B cell (primary cell): ENCODE measurements around the gene IL3RA. TPM values are rescaled to one million over a fixed set of nuclear protein-coding genes. Genes with fewer than 3 reads are reported as not detected.

Experiments used
- ATAC-seq: fragments of 200-7000 bp; cut with Tn5 transposase; one replicate; pipeline ENCODE4 v1.10.0; 2021; ENCODE audit warnings: low read depth, mild to moderate bottlenecking, moderate number of reproducible peaks, moderate library complexity
- CTCF ChIA-PET: fragments of 350-600 bp; sonication (Branson Sonifier 250); formaldehyde crosslinking; loops from one replicate; lab custom pipeline; 2021; ENCODE audit warnings: antibody characterized with exemption, inconsistent platforms; lab: Charles Lee
- POLR2A ChIA-PET: fragments of 350-600 bp; sonication (Branson Sonifier 250); formaldehyde crosslinking; loops from one replicate; lab custom pipeline; 2021; ENCODE audit warnings: antibody characterized with exemption; lab: Charles Lee
- DNase-seq: peaks from one replicate; pipeline ENCODE4 v3.0.0; 2013
- H2AFZ ChIP-seq: 2 replicates; pipeline ENCODE4 v1.6.1; 2012; ENCODE audit warnings: mild to moderate bottlenecking, low read depth, low read length; ENCODE audit not compliant: insufficient read depth, poor library complexity, severe bottlenecking
- H3K27ac ChIP-seq, 2 donors: 1 replicate in 1 of 2; 2 replicates in 1 of 2; pipeline ENCODE4 v1.5.1; 2012 to 2013; ENCODE audit warnings: low read length in 2 of 2, mild to moderate bottlenecking in 2 of 2, moderate library complexity in 1 of 2
- H3K27me3 ChIP-seq, 4 experiments: fragments of 200-600 bp in 1 of 4; sonication (generic) in 1 of 4; replicated peaks in 1 of 4; 1 replicate in 2 of 4; 2 replicates in 2 of 4; pipeline versions ENCODE4 v1.6.1 to v1.7.0; 2013 to 2016; ENCODE audit warnings: low read length in 3 of 4, mild to moderate bottlenecking in 2 of 4, mixed read lengths in 1 of 4, moderate library complexity in 1 of 4; ENCODE audit not compliant: insufficient read depth in 4 of 4, control insufficient read depth in 3 of 4; ENCODE audit errors: control extremely low read depth in 1 of 4
- H3K36me3 ChIP-seq, 2 experiments: replicated peaks in 1 of 2; 1 replicate in 1 of 2; 2 replicates in 1 of 2; pipeline versions ENCODE4 v1.6.1 to v1.7.1; 2013; ENCODE audit warnings: low read length in 1 of 2; ENCODE audit not compliant: insufficient read depth in 2 of 2, control insufficient read depth in 1 of 2; ENCODE audit errors: control extremely low read depth in 1 of 2, extremely low read depth in 1 of 2
- H3K4me1 ChIP-seq, 2 donors: fragments of 200-600 bp in 1 of 2; sonication (generic) in 1 of 2; 1 replicate in 1 of 2; 2 replicates in 1 of 2; pipeline versions ENCODE4 v1.5.1 to v1.6.1; 2013 to 2017; ENCODE audit warnings: low read length in 2 of 2; ENCODE audit not compliant: control insufficient read depth in 2 of 2, insufficient read depth in 2 of 2
- H3K4me2 ChIP-seq: replicated peaks from 2 replicates; pipeline ENCODE3; 2012; ENCODE audit warnings: mild to moderate bottlenecking, low read depth, low read length; ENCODE audit not compliant: poor library complexity, severe bottlenecking
- H3K4me3 ChIP-seq, 5 experiments: fragments of 200-600 bp in 1 of 5; sonication (generic) in 1 of 5; 1 replicate in 3 of 5; 2 replicates in 2 of 5; pipeline versions ENCODE4 v1.5.1 to v1.7.0; 2011 to 2016; ENCODE audit warnings: low read length in 4 of 5, mild to moderate bottlenecking in 4 of 5, low read depth in 2 of 5, control low read depth in 1 of 5, moderate library complexity in 1 of 5; ENCODE audit not compliant: insufficient read depth in 1 of 5; ENCODE audit errors: control extremely low read depth in 1 of 5, extremely low read depth in 1 of 5
- H3K79me2 ChIP-seq: fragments of 200-600 bp; sonication (generic); one replicate; pipeline ENCODE4 v1.6.0; 2016; ENCODE audit warnings: low read length; ENCODE audit not compliant: control insufficient read depth, insufficient read depth
- H3K9ac ChIP-seq: fragments of 200-600 bp; sonication (generic); 2 replicates; pipeline ENCODE4 v1.6.1; 2017; ENCODE audit warnings: mild to moderate bottlenecking, low read length, moderate library complexity
- H3K9me3 ChIP-seq, 3 donors: one replicate each; pipeline versions ENCODE4 v1.6.1 to v1.7.1; 2013; ENCODE audit warnings: low read length in 2 of 3; ENCODE audit not compliant: control insufficient read depth in 2 of 3, insufficient read depth in 1 of 3; ENCODE audit errors: control extremely low read depth in 1 of 3
- H4K20me1 ChIP-seq: 2 replicates; pipeline ENCODE4 v1.6.0; 2012; ENCODE audit warnings: mild to moderate bottlenecking, low read length; ENCODE audit not compliant: insufficient read depth, control insufficient read depth, poor library complexity, severe bottlenecking
- H3K27ac Mint-ChIP-seq: one replicate; pipeline ENCODE4 v1.8.0; 2021; ENCODE audit warnings: mixed read lengths
- H3K27me3 Mint-ChIP-seq: one replicate; pipeline ENCODE4 v1.8.0; 2021; ENCODE audit warnings: mixed read lengths
- H3K4me1 Mint-ChIP-seq: one replicate; pipeline ENCODE4 v1.8.0; 2021; ENCODE audit warnings: mixed read lengths
- H3K4me3 Mint-ChIP-seq: one replicate; pipeline ENCODE4 v1.8.0; 2021; ENCODE audit warnings: mixed read lengths
- H3K9me3 Mint-ChIP-seq: one replicate; pipeline ENCODE4 v1.8.0; 2022; ENCODE audit warnings: mixed read lengths; ENCODE audit not compliant: insufficient read depth
- CTCF ChIP-seq: fragments of 200-600 bp; IDR thresholded peaks from one replicate; pipeline ENCODE4 v1.8.0; 2022; ENCODE audit warnings: antibody characterized with exemption, mild to moderate bottlenecking
- EZH2 ChIP-seq: IDR thresholded peaks from 2 replicates; pipeline ENCODE4 v1.6.1; 2012; ENCODE audit warnings: borderline replicate concordance, low read depth, mild to moderate bottlenecking, moderate library complexity, low read length; ENCODE audit not compliant: insufficient read depth, poor library complexity, severe bottlenecking
- WGBS: methylation state at CpG from one replicate; pipeline ENCODE4 v1.1.5; 2013; ENCODE audit warnings: missing lambda C conversion rate; ENCODE audit not compliant: insufficient coverage; 5-methylcytosine and 5-hydroxymethylcytosine counted together
- intact Hi-C: fragments of 100-400 bp; cut with micrococcal nuclease; formaldehyde crosslinking; loops from one replicate; pipeline ENCODE4 v1.10.0; 2022
- polyA plus RNA-seq: library from polyadenylated mRNA; depleted of rRNA; stranded (reverse); fragments of >200 nt; gene quantifications from 2 replicates; pipeline ENCODE4 v1.2.3, GENCODE V29; 2012
- total RNA-seq, 2 donors: library from RNA; stranded (reverse); fragments of 120-200 nt in 1 of 2; gene quantifications; 1 replicate in 1 of 2; 2 replicates in 1 of 2; pipeline versions ENCODE4 v1.2.3 to v1.2.4, GENCODE V29; 2013 to 2022

The IL3RA gene
- total and polyA plus RNA-seq, 2 donors (not counting 1 experiment from before 2014, with no cell fraction given), result 1.6 to 31.6 TPM

GRCh38 chrX:1380672-1381233 lies 44.2 kb downstream of the IL3RA start:
- Histone ChIP-seq H3K79me2 (no peaks in the 10 kb centered on the region), H3K4me1 (no peaks in the 10 kb centered on the region), H4K20me1 (peaks cover 13% of the 10 kb centered on the region), H3K9me3 (peaks cover 0 to 10% (median 0%) of the 10 kb centered on the region in 3 donors), H3K27ac (no peak overlapping the region), H2AFZ (no peak overlapping the region), H3K4me3 (no peak overlapping the region), H3K36me3 (peaks cover 2 to 22% of the 10 kb centered on the region in 2 experiments), H3K4me2 (no peak overlapping the region), H3K27me3 (no peaks in the 10 kb centered on the region), H3K9ac (no peak overlapping the region)
- Mint-ChIP-seq H3K4me3 (no peak overlapping the region), H3K27ac (no peak overlapping the region), H3K27me3 (no peaks in the 10 kb centered on the region), H3K4me1 (peaks cover 4% of the 10 kb centered on the region), H3K9me3 (no peaks in the 10 kb centered on the region)
- 75% methylated on average over 20 of the region's 20 CpGs for whole genome bisulfite sequencing
- POLR2A ChIA-PET, result no interaction called here
- no peak for TF ChIP-seq EZH2
- TF ChIP-seq CTCF, result no peak
- intact Hi-C loops, result no loop called here
- DNase-seq (no peak), ATAC-seq (no peak)
- CTCF ChIA-PET, result no interaction called here

- H3K27me3 ChIP-seq, result no peaks in the 10 kb centered on the region
- Mint-ChIP-seq H3K27ac (no peak overlapping the region), H3K4me1 (peaks cover 21% of the 10 kb centered on the region), H3K9me3 (no peaks in the 10 kb centered on the region), H3K4me3 (no peak overlapping the region), H3K27me3 (no peaks in the 10 kb centered on the region)
- H4K20me1 ChIP-seq, result peaks cover 51% of the 10 kb centered on the region
- WGBS, result 96% methylated on average over 15 of the region's 18 CpGs
- H3K4me3 ChIP-seq, result no peak overlapping the region
- peaks cover 2 to 62% of the 10 kb centered on the region in 2 experiments for H3K36me3 ChIP-seq
- peak; percentile 22 for ATAC-seq
- H3K4me1 ChIP-seq, result peaks cover 0 to under 1% of the 10 kb centered on the region in 2 donors
- H3K4me2 ChIP-seq, result no peak overlapping the region
- ChIA-PET CTCF (no interaction called here), POLR2A (no interaction called here)
- no peak for DNase-seq
- no peak overlapping the region for H2AFZ ChIP-seq
- peaks cover 0 to 20% (median 0%) of the 10 kb centered on the region in 3 donors for H3K9me3 ChIP-seq
- no peak overlapping the region for H3K9ac ChIP-seq
- intact Hi-C loops, result no loop called here
- no peak for TF ChIP-seq CTCF
- no peak for TF ChIP-seq EZH2
- no peak overlapping the region for H3K27ac ChIP-seq
- H3K79me2 ChIP-seq, result peaks cover 29% of the 10 kb centered on the region
Observed at GRCh38 chrX:1384658-1385252, 48.2 kb downstream of the IL3RA start.
